Measurements from ENCODE around the gene CYP2S1. TPM values are rescaled to one million over a fixed set of nuclear protein-coding genes. Genes with fewer than 3 reads are reported as not detected.

The CYP2S1 gene
- total and polyA plus RNA-seq, 2 of the 4 experiments (the other 2 are of a cell fraction): 0.54 to 2.1 TPM

GRCh38 chr19:41238244-41238643 is 45.2 kb downstream of the CYP2S1 start:
- 100% methylated on average over 7 of the region's 10 CpGs; no CpG with 5 or more reads in 1 of the 2 experiments for WGBS, 2 experiments (ENCODE audit: extremely low coverage in 2 of 2, insufficient read length in 1 of 2)
- Histone ChIP-seq H3K9me3 (ENCODE audit: control insufficient read depth, insufficient read depth, low read length) (no peaks in the 10 kb centered on the region), H3K4ac (ENCODE audit: low read depth, low read length) (no peak overlapping the region), H3K79me1 (ENCODE audit: low read depth in 1 of 2, low read length in 2 of 2) (peaks cover 82 to 87% of the 10 kb centered on the region in 2 experiments), H3K14ac (replicated peaks; ENCODE audit: low read depth, low read length) (no peak overlapping the region), H3K23ac (ENCODE audit: low read depth, low read length) (no peak overlapping the region), H3K27ac (ENCODE audit: insufficient read depth, low read length) (no peak overlapping the region), H2AK9ac (replicated peaks; ENCODE audit: low read depth, low read length, poor library complexity) (peak overlapping the region; percentile 45), H3K9ac (ENCODE audit: low read depth, low read length) (no peak overlapping the region), H4K8ac (ENCODE audit: low read depth in 2 of 2, low read length in 2 of 2) (no peak overlapping the region; a peak in 1 of 4 replicates), H3K27me3 (ENCODE audit: control insufficient read depth, insufficient read depth, low read length) (no peaks in the 10 kb centered on the region), H3K4me1 (ENCODE audit: control insufficient read depth, insufficient read depth, low read length) (no peaks in the 10 kb centered on the region), H2BK20ac (ENCODE audit: low read depth, low read length) (no peak overlapping the region), H4K5ac (ENCODE audit: low read depth, low read length) (0 out of 2 replicates have a peak overlapping the region, but pooled peaks have one; percentile 10), H2BK120ac (ENCODE audit: low read depth, low read length) (no peak overlapping the region), H2BK5ac (ENCODE audit: low read depth, low read length, poor library complexity, severe bottlenecking) (no peak overlapping the region), H4K91ac (ENCODE audit: insufficient read depth, low read depth, low read length) (no peak overlapping the region), H2AK5ac (ENCODE audit: low read depth, low read length) (no peak overlapping the region), H2AFZ (replicated peaks; ENCODE audit: low read length, poor library complexity) (no peak overlapping the region), H3K18ac (ENCODE audit: low read depth, low read length) (no peak overlapping the region), H3K9me1 (ENCODE audit: insufficient read depth, low read length) (peaks cover 17% of the 10 kb centered on the region), H3K56ac (ENCODE audit: extremely low read depth, insufficient read depth, low read length) (no peak overlapping the region), H3K4me2 (ENCODE audit: low read depth, low read length) (no peak overlapping the region), H3K36me3 (ENCODE audit: control insufficient read depth, insufficient read depth, low read length) (peaks cover 83% of the 10 kb centered on the region), H4K20me1 (ENCODE audit: insufficient read depth, low read length) (peaks cover 48% of the 10 kb centered on the region), H2BK15ac (ENCODE audit: low read depth, low read length) (no peak overlapping the region), H3K4me3 (ENCODE audit: insufficient read depth, low read depth, low read length) (no peak overlapping the region)
- dilution Hi-C loops (cut with HindIII; ENCODE audit: low sequenced_read_pairs, unreplicated experiment): no loop called here
- in situ Hi-C loops (cut with MboI; ENCODE audit: low sequenced_read_pairs): no loop called here
- DNase-seq: no peak
- CTCF ChIA-PET: interaction anchor here (1.3 kb wide), 1 partner anchor 34 kb away, joined by 3 read pairs; no protein-coding TSS in a partner anchor
- no peak for ATAC-seq (ENCODE audit: low read depth)
- BruUV-seq (replicated peaks): no TSS peak
- POLR2A ChIA-PET (ENCODE audit: unreplicated experiment): no interaction called here
- TF ChIP-seq RCOR1 (IDR thresholded peaks at IDR 0.05; ENCODE audit: insufficient replicate concordance, low read length) (no peak), RFX5 (IDR thresholded peaks at IDR 0.05; ENCODE audit: low read depth, low read length) (no peak), CHD1 (IDR thresholded peaks at IDR 0.05; ENCODE audit: low read depth, low read length) (no peak), MAFK (IDR thresholded peaks at IDR 0.05; ENCODE audit: low read depth, low read length) (no peak), CEBPB (IDR thresholded peaks at IDR 0.05; ENCODE audit: low read depth, low read length) (no peak), NFE2L2 (IDR thresholded peaks at IDR 0.05; ENCODE audit: low read depth, low read length) (no peak), BHLHE40 (IDR thresholded peaks at IDR 0.05; ENCODE audit: low read depth, low read length) (no peak), ELK1 (IDR thresholded peaks at IDR 0.05; ENCODE audit: borderline replicate concordance, low read depth, low read length) (no peak), SMC3 (IDR thresholded peaks at IDR 0.05; ENCODE audit: low read depth, low read length) (no peak), RAD21 (IDR thresholded peaks at IDR 0.05; ENCODE audit: low read length) (no peak), FOS (IDR thresholded peaks at IDR 0.05; ENCODE audit: low read depth, low read length) (no peak), MAZ (IDR thresholded peaks at IDR 0.05; ENCODE audit: borderline replicate concordance, low read depth, low read length) (no peak), CTCF (conservative IDR thresholded peaks at IDR 0.05; ENCODE audit: low read depth, low read length) (no peak), MXI1 (IDR thresholded peaks at IDR 0.05; ENCODE audit: borderline replicate concordance, low read depth, low read length) (no peak), POLR2A (IDR thresholded peaks at IDR 0.05; ENCODE audit: low read depth, low read length) (no peak)
- TF ChIP-seq, protein P1, sequence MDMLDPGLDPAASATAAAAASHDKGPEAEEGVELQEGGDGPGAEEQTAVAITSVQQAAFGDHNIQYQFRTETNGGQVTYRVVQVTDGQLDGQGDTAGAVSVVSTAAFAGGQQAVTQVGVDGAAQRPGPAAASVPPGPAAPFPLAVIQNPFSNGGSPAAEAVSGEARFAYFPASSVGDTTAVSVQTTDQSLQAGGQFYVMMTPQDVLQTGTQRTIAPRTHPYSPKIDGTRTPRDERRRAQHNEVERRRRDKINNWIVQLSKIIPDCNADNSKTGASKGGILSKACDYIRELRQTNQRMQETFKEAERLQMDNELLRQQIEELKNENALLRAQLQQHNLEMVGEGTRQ (IDR thresholded peaks at IDR 0.05; ENCODE audit: low read depth, low read length): no peak
- intact Hi-C loops (cut with micrococcal nuclease): no loop called here
